ENCODE data around the gene LUM.

The LUM gene, protein sequence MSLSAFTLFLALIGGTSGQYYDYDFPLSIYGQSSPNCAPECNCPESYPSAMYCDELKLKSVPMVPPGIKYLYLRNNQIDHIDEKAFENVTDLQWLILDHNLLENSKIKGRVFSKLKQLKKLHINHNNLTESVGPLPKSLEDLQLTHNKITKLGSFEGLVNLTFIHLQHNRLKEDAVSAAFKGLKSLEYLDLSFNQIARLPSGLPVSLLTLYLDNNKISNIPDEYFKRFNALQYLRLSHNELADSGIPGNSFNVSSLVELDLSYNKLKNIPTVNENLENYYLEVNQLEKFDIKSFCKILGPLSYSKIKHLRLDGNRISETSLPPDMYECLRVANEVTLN

GRCh38 chr12:91111366-91112325 lies at the start of gene LUM:
Gene LUM (minus strand): TSS chr12:91111494. CDS start chr12:91108979, 2,515 bp downstream.
- no peak within 1 kb of the TSS for H3K27ac ChIP-seq
- no peak for DNase-seq (ENCODE audit: low read depth, low spot score)

- DNase-seq (ENCODE audit: low read depth, low spot score), result no peak
- H3K27ac ChIP-seq, result no peak overlapping the region
These were observed 49.7 kb upstream of the LUM start for GRCh38 chr12:91161009-91161408.

GRCh38 chr12:91155990-91156389 lies 44.7 kb upstream of the LUM start:
- no peak for DNase-seq (ENCODE audit: low read depth, low spot score)
- no peak overlapping the region for H3K27ac ChIP-seq

DNA sequence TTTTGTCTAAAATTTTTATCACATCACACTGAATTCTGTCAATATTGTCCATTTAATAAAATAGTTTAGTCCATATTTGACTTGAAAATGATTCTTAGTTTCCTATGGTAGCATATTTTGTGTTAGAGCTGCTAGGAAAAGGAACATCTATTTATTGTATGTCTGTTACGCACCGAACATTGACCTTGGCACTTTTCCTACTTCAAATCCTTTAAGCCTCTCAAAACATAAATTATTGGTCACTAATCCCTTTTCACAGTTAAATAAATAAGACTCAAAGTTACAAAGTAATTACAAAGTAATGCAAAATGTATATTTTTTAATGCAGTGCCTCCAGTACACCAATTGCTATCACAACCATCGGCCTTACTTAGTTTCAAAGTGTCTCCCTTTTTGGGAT lies 42.8 kb upstream of the LUM start:
- no peak for DNase-seq (ENCODE audit: low read depth, low spot score)
- H3K27ac ChIP-seq, result no peak overlapping the region

GRCh38 chr12:91144053-91144452 lies 32.8 kb upstream of the LUM start:
- peak; percentile 72 for DNase-seq (ENCODE audit: low read depth, low spot score)
- H3K27ac ChIP-seq, result peak overlapping the region; percentile 25

DNA sequence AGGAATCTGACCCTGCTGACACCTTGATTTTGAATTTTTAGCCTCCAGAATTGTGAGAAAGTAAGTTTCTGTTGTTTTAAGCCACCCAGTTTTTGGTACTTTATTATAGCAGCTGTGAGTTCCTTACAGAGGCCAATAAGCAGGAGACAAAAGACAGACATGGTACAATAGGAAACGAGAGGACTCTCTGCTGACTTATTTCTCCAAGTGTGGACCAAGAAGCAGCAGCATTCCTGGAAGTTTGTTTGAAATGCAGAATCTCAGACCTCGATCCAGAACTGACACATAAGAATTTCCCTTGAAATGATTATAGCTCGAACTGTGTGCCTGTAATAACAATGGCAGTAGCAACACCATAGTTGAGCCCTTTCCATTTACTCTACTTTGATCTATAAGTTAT lies 31.9 kb upstream of the LUM start:
- H3K27ac ChIP-seq, result no peak overlapping the region
- no peak for DNase-seq (ENCODE audit: low read depth, low spot score)

GRCh38 chr12:91142221-91142631 lies 30.9 kb upstream of the LUM start:
- no peak for DNase-seq (ENCODE audit: low read depth, low spot score)
- H3K27ac ChIP-seq, result no peak overlapping the region

DNA sequence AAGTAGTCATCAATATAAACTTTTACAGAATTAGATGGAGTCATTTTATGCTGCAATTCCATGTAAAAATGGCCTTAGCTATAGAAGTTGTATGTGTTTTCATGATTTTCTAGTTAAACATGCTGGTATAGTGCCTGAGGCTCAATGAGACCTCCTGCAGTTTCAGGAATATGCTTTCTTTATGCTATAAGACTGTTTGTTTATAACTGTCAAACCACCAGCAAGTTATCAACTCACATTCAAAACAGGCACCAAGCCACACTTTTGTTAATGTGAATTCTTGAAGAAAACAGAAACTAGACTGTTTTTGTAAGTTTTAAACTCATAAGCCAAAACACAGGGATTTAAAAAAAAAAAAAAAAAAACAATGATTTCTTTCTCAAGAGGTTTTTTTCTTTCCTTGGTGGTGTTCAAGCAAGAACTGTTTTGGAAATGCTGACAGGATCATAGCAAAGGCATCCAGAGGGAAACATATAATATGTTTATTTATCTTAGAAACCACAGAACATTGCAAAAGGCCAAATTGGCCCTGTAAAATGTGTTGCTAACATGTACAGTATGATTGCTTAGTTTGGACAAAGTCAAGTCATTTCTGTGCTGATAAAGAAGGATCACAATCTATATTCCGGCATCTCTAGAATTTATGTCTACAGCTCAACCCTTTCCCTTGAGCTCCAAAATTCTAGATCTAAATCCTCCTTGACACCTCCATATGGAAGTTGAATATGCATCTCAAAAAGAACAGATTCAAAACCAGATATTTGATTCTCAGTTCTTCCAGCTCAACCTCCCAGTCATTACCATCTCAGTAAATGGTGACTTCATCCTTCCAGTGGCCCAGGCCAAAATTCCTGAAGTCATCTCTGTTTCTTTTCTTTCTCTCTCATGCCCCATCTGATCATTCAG lies 29.0 kb upstream of the LUM start:
- no peak overlapping the region for H3K27ac ChIP-seq
- no peak for DNase-seq (ENCODE audit: low read depth, low spot score)

GRCh38 chr12:91139286-91139685 lies 28.0 kb upstream of the LUM start:
- no peak for DNase-seq (ENCODE audit: low read depth, low spot score)
- no peak overlapping the region for H3K27ac ChIP-seq

DNA sequence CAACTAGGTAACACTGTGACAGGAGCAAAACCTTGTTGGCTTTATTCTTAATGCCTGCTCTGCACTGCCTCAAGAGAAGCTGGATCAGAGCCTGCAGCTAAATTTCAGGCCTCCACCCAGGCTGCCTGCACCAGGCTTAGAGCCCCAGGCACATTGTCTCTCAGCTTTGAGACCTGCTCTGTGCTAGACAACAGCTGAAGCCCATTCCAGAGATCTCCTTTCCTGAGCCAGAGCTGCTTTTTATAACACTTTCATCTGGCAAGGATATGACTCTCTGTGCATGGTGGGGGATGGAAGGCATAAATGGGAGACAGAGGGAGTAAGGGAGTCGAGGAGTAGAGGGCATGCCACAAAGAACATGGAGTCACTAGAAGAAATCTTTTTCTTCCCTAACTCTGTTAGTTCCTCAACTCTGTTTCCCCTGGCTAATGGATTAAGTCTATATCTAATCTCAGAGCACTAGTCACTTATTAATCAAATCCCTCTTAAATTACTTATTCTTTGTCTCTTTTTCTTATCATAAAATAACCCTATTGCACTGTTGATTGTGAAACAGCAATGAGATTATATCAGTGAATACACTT lies 27.1 kb upstream of the LUM start:
- no peak for DNase-seq (ENCODE audit: low read depth, low spot score)
- H3K27ac ChIP-seq, result no peak overlapping the region

GRCh38 chr12:91133871-91134270 lies 22.6 kb upstream of the LUM start:
- H3K27ac ChIP-seq, result no peak overlapping the region
- DNase-seq (ENCODE audit: low read depth, low spot score), result no peak

DNA sequence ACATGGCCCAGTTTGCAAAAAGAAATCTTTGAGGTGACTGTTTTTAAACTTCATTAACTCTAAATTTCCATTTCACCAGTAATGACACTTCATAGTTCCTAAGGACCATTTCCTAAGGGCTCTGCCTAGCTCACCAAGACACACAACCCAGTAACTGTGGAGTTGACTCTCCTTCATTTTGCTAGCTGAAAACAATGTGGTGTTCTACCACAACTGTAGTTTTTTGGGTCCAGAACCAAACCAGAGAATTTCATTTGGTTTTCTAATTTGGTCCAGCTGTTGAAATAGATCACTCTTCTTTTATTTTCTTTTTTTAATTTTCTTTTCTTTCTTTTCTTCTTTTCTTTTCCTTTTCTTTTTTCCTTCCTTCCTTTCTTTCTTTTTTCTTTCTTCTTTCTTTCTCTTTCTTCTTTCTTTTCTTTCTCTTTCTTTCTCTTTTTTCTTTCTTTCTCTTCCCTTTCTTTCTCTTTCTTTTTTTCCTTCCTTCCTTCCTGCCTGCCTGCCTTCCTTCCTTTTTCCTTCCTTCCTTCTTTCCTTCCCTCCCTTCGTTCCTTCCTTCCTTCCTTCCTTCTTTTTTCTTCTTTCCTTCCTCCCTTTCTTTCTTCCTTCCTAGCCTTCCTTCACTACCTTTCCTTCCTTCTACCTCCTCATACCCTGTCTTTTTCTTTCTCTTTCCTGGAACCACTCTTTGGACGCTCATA lies 18.5 kb upstream of the LUM start:
- DNase-seq (ENCODE audit: low read depth, low spot score), result no peak
- no peak overlapping the region for H3K27ac ChIP-seq

- no peak for DNase-seq (ENCODE audit: low read depth, low spot score)
- no peak overlapping the region for H3K27ac ChIP-seq
These were observed 16.5 kb upstream of the LUM start for GRCh38 chr12:91127751-91128150.

DNA sequence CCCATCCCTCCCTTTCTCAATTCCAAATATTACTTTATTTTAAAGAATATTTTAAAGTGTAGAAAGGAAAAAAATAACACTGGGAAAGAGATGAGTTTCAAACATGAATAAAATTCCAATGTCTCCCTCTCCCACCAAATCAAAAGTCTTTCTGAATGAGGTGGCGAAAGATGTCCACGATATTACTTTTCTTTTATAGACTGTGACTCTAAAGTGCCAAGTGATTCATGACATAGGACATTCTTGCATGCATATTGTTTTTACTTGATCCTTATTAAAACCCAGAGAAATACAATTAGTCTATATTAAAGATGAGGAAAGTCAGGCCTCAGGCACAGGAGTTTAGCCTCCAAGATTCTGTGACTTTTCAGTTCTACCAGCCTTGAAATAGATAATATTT lies 16.0 kb upstream of the LUM start:
- no peak overlapping the region for H3K27ac ChIP-seq
- DNase-seq (ENCODE audit: low read depth, low spot score), result no peak

DNA sequence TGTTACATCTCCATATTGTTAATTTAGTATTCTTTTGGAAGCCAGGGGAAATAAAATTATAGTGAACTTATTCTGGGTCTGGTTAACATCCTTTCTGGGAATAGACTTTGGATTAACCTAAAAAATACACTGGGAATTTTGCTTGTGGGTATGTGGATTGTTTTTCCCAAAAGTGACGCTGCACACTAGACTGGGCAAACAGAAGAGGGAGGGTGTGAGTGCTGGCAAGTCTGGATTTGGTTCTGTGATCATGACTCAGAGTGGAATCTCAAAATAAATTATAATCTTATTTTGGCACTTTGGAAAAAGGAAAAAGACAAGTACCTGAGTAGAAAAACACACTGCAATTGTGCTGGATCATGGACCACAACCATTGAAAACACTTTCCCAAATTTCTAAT lies 15.2 kb upstream of the LUM start:
- DNase-seq (ENCODE audit: low read depth, low spot score), result no peak
- H3K27ac ChIP-seq, result no peak overlapping the region

GRCh38 chr12:91123236-91123916 lies 12.1 kb upstream of the LUM start:
- no peak overlapping the region for H3K27ac ChIP-seq
- no peak for DNase-seq (ENCODE audit: low read depth, low spot score)

GRCh38 chr12:91120781-91121180 lies 9.5 kb upstream of the LUM start:
- no peak for DNase-seq (ENCODE audit: low read depth, low spot score)
- no peak overlapping the region for H3K27ac ChIP-seq

DNA sequence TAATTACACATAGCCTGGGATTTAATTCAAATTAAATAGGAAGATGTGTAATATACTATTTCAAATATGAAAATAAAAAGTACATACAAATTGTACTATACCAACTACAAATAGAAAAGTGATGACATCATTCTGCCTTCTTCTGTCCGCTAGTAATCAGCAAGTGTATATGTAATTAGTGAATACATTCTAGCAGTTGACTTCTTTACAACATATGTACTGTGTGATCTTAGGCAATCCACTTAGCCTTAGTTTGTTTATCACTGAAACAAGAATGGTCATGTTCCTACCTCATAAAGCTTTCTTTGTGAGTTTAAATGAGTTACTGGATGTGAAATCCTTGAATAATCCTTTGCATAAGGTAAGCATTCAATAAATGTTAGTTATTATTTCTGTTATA lies 7.8 kb upstream of the LUM start:
- DNase-seq (ENCODE audit: low read depth, low spot score), result peak; percentile 46
- H3K27ac ChIP-seq, result no peak overlapping the region

- DNase-seq (ENCODE audit: low read depth, low spot score), result no peak
These were observed 2.3 kb upstream of the LUM start for GRCh38 chr12:91113621-91114020.

More at GRCh38 chr12:91113621-91114020, 2.3 kb upstream of the LUM start:
- H3K27ac ChIP-seq, result no peak overlapping the region

All from epithelial cell of prostate (primary cell).